H1 (cell line): Measurements from ENCODE around the gene HIBADH. TPM values are rescaled to one million over a fixed set of nuclear protein-coding genes. Genes with fewer than 3 reads are reported as not detected.

Experiments used
- CTCF ChIA-PET: fragments of 300-600 bp; sonication (Branson Sonifier 250); formaldehyde crosslinking; loops from one replicate; lab custom pipeline; 2021; ENCODE audit not compliant: partially characterized antibody; lab: Charles Lee
- POLR2A ChIA-PET: fragments of 300-600 bp; sonication (Branson Sonifier 250); formaldehyde crosslinking; loops from one replicate; lab custom pipeline; 2021; ENCODE audit warnings: inconsistent platforms; ENCODE audit not compliant: partially characterized antibody; lab: Charles Lee
- DNase-seq, 2 experiments: peaks; one replicate each; pipeline versions ENCODE4 v3.0.0 to v3.0.0-alpha.2; 2010 to 2022; ENCODE audit warnings: low spot score in 2 of 2, low read depth in 1 of 2, mixed read lengths in 1 of 2
- FAIRE-seq: peaks from 2 replicates; lab custom pipeline; 2011; peaks lifted over from hg19 to GRCh38; lab: Jason Lieb, UNC
- H2AFZ ChIP-seq: 2 replicates; pipeline ENCODE4 v1.8.1; 2012; ENCODE audit warnings: low read length, inconsistent platforms
- H2AK5ac ChIP-seq: 2 replicates; pipeline ENCODE4 v1.6.1; 2013; ENCODE audit warnings: low read depth, low read length
- H2BK120ac ChIP-seq: replicated peaks from 2 replicates; pipeline ENCODE3; 2013; ENCODE audit warnings: low read depth, low read length, inconsistent platforms
- H2BK12ac ChIP-seq: 2 replicates; pipeline ENCODE4 v1.6.1; 2013; ENCODE audit warnings: low read depth, low read length
- H2BK15ac ChIP-seq: 2 replicates; pipeline ENCODE4 v1.6.1; 2013; ENCODE audit warnings: low read length
- H2BK20ac ChIP-seq: 2 replicates; pipeline ENCODE4 v1.6.1; 2013; ENCODE audit warnings: low read length
- H2BK5ac ChIP-seq: 2 replicates; pipeline ENCODE4 v1.6.1; 2013; ENCODE audit warnings: low read depth, low read length
- H3K14ac ChIP-seq: 2 replicates; pipeline ENCODE4 v1.6.1; 2013; ENCODE audit warnings: inconsistent platforms; ENCODE audit not compliant: insufficient read length
- H3K18ac ChIP-seq: 2 replicates; pipeline ENCODE4 v1.6.1; 2013; ENCODE audit warnings: low read length; ENCODE audit errors: extremely low read depth
- H3K23ac ChIP-seq: 2 replicates; pipeline ENCODE4 v1.6.1; 2013; ENCODE audit warnings: inconsistent platforms; ENCODE audit not compliant: insufficient read length
- H3K23me2 ChIP-seq: 2 replicates; pipeline ENCODE4 v1.6.1; 2013; ENCODE audit warnings: low read depth, low read length
- H3K27ac ChIP-seq: 2 replicates; pipeline ENCODE4 v1.6.1; 2011; ENCODE audit warnings: low read depth, low read length, inconsistent platforms
- H3K27me3 ChIP-seq, 4 experiments: replicated peaks in 1 of 4; 1 replicate in 1 of 4; 2 replicates in 3 of 4; pipeline versions ENCODE4 v1.6.1 to v1.8.1; 2011 to 2013; ENCODE audit warnings: low read length in 3 of 4, mild to moderate bottlenecking in 3 of 4, inconsistent platforms in 2 of 4, mixed read lengths in 2 of 4, moderate library complexity in 1 of 4; ENCODE audit not compliant: control insufficient read depth in 3 of 4, insufficient read depth in 3 of 4; ENCODE audit errors: extremely low read depth in 1 of 4
- H3K36me3 ChIP-seq, 4 experiments: 2 replicates each; pipeline versions ENCODE4 v1.6.1 to v1.8.1; 2011 to 2013; ENCODE audit warnings: mild to moderate bottlenecking in 4 of 4, low read length in 3 of 4, moderate library complexity in 2 of 4, control low read depth in 1 of 4, inconsistent platforms in 1 of 4; ENCODE audit not compliant: insufficient read depth in 4 of 4, control insufficient read depth in 2 of 4
- H3K4ac ChIP-seq: replicated peaks from 2 replicates; pipeline ENCODE3; 2013; ENCODE audit warnings: low read length, low read depth, mixed read lengths, inconsistent platforms; ENCODE audit not compliant: insufficient read length
- H3K4me1 ChIP-seq, 4 experiments: replicated peaks in 1 of 4; 1 replicate in 1 of 4; 2 replicates in 3 of 4; pipeline versions ENCODE4 v1.6.1 to v1.8.1; 2011 to 2013; ENCODE audit warnings: low read length in 3 of 4, inconsistent platforms in 2 of 4, mixed read lengths in 1 of 4; ENCODE audit not compliant: insufficient read depth in 4 of 4, control insufficient read depth in 3 of 4
- H3K4me2 ChIP-seq, 2 experiments: 2 replicates each; pipeline versions ENCODE4 v1.6.1 to v1.8.1; 2011 to 2013; ENCODE audit warnings: low read depth in 2 of 2, low read length in 2 of 2, control low read depth in 1 of 2, inconsistent platforms in 1 of 2, mild to moderate bottlenecking in 1 of 2; ENCODE audit not compliant: insufficient read depth in 1 of 2
- H3K4me3 ChIP-seq, 4 experiments: fragments of 200-600, 300-600 bp in 1 of 4; sonication (generic), shearing (Covaris generic), sonication (Bioruptor Twin) in 1 of 4; 2 replicates each; pipeline versions ENCODE4 v1.5.1 to v1.8.1; 2011 to 2016; ENCODE audit warnings: low read length in 4 of 4, low read depth in 3 of 4, control low read depth in 2 of 4, inconsistent platforms in 2 of 4, mild to moderate bottlenecking in 2 of 4, mixed read lengths in 1 of 4, moderate library complexity in 1 of 4; ENCODE audit not compliant: insufficient read depth in 2 of 4; ENCODE audit errors: extremely low read depth in 1 of 4
- H3K56ac ChIP-seq: replicated peaks from 2 replicates; pipeline ENCODE3; 2013; ENCODE audit warnings: low read depth, mild to moderate bottlenecking, mixed read lengths, low read length, inconsistent platforms; ENCODE audit not compliant: insufficient read length
- H3K79me1 ChIP-seq: 2 replicates; pipeline ENCODE4 v1.6.1; 2013; ENCODE audit warnings: low read depth, low read length, control low read depth
- H3K79me2 ChIP-seq, 2 experiments: 2 replicates each; pipeline versions ENCODE4 v1.6.1 to v1.8.1; 2012 to 2013; ENCODE audit warnings: low read length in 2 of 2, mild to moderate bottlenecking in 2 of 2, inconsistent platforms in 1 of 2; ENCODE audit not compliant: insufficient read depth in 2 of 2, control insufficient read depth in 1 of 2
- H3K9ac ChIP-seq, 4 experiments: replicated peaks in 1 of 4; 1 replicate in 1 of 4; 2 replicates in 3 of 4; pipeline versions ENCODE4 v1.6.1 to v1.8.1; 2011 to 2013; ENCODE audit warnings: low read depth in 3 of 4, low read length in 3 of 4, control low read depth in 2 of 4, mild to moderate bottlenecking in 2 of 4, moderate library complexity in 2 of 4, inconsistent platforms in 1 of 4; ENCODE audit errors: extremely low read depth in 1 of 4
- H3K9me3 ChIP-seq, 2 experiments: 2 replicates each; pipeline versions ENCODE4 v1.6.1 to v1.8.1; 2012 to 2013; ENCODE audit warnings: mild to moderate bottlenecking in 2 of 2, moderate library complexity in 2 of 2, control low read depth in 1 of 2, inconsistent platforms in 1 of 2, low read depth in 1 of 2, low read length in 1 of 2, mixed read lengths in 1 of 2; ENCODE audit not compliant: insufficient read depth in 2 of 2
- H4K20me1 ChIP-seq, 2 experiments: replicated peaks in 1 of 2; 2 replicates each; pipeline versions ENCODE3 to v1.8.1; 2011 to 2013; ENCODE audit warnings: inconsistent platforms in 2 of 2, low read length in 2 of 2, mild to moderate bottlenecking in 1 of 2; ENCODE audit not compliant: insufficient read depth in 2 of 2, control insufficient read depth in 1 of 2
- H4K5ac ChIP-seq: 2 replicates; pipeline ENCODE4 v1.6.1; 2013; ENCODE audit warnings: low read length, low read depth, mixed read lengths, inconsistent platforms; ENCODE audit not compliant: insufficient read length
- H4K8ac ChIP-seq: 2 replicates; pipeline ENCODE4 v1.8.0; 2013; ENCODE audit warnings: mild to moderate bottlenecking, moderate library complexity, low read length, inconsistent platforms; ENCODE audit not compliant: insufficient read depth; ENCODE audit errors: extremely low read depth
- H4K91ac ChIP-seq: replicated peaks from 2 replicates; pipeline ENCODE3; 2013; ENCODE audit warnings: low read length, mixed read lengths, inconsistent platforms; ENCODE audit not compliant: insufficient read length
- CREB1 ChIP-seq: IDR thresholded peaks from 2 replicates; pipeline ENCODE4 v1.6.1; 2012; ENCODE audit warnings: inconsistent platforms
- GTF2F1 ChIP-seq: IDR thresholded peaks from 2 replicates; pipeline ENCODE4 v1.6.1; 2012; ENCODE audit warnings: low read depth, low read length, improper control_type of control experiment, borderline replicate concordance
- HDAC6 ChIP-seq: IDR thresholded peaks from one replicate; pipeline ENCODE4 v1.7.1; 2012; ENCODE audit warnings: low read depth, mild to moderate bottlenecking, inconsistent platforms, low read length, moderate library complexity
- KDM5A ChIP-seq: fragments of 200-600 bp; IDR thresholded peaks from 2 replicates; pipeline ENCODE4 v1.7.1; 2012; ENCODE audit warnings: mild to moderate bottlenecking, low read length, inconsistent platforms, mixed read lengths
- NANOG ChIP-seq: IDR thresholded peaks from 2 replicates; pipeline ENCODE4 v1.6.1; 2011; ENCODE audit warnings: low read length, low read depth, mild to moderate bottlenecking, inconsistent platforms; ENCODE audit not compliant: insufficient read depth, poor library complexity, severe bottlenecking
- NRF1 ChIP-seq: IDR thresholded peaks from 2 replicates; pipeline ENCODE4 v1.6.1; 2011; ENCODE audit warnings: mild to moderate bottlenecking, low read depth, low read length, improper control_type of control experiment
- POLR2AphosphoS5 ChIP-seq: IDR thresholded peaks from 2 replicates; pipeline ENCODE4 v1.6.1; 2011; ENCODE audit warnings: low read depth, low read length
- RFX5 ChIP-seq: IDR thresholded peaks from 2 replicates; pipeline ENCODE4 v1.6.1; 2011; ENCODE audit warnings: low read depth, low read length, improper control_type of control experiment, borderline replicate concordance
- YY1 ChIP-seq: IDR thresholded peaks from 2 replicates; pipeline ENCODE4 v1.6.1; 2011; ENCODE audit warnings: low read depth, mild to moderate bottlenecking, low read length
- ZNF274 ChIP-seq: IDR thresholded peaks from 2 replicates; pipeline ENCODE4 v1.7.0; 2012; ENCODE audit warnings: low read length, borderline replicate concordance; ENCODE audit errors: extremely low read depth
- WGBS, 2 experiments: shearing (Covaris generic) in 1 of 2; methylation state at CpG; one replicate each; pipeline versions ENCODE4 v1.1.6 to v1.1.7; 2013 to 2015; ENCODE audit warnings: low lambda C conversion rate in 2 of 2, mixed read lengths in 2 of 2, inconsistent platforms in 1 of 2, low coverage in 1 of 2, missing lambda C conversion rate in 1 of 2; ENCODE audit not compliant: insufficient replicate concordance in 2 of 2, insufficient coverage in 1 of 2, insufficient read length in 1 of 2; ENCODE audit errors: extremely low coverage in 1 of 2, missing lambda C conversion rate in 1 of 2; 5-methylcytosine and 5-hydroxymethylcytosine counted together
- polyA plus RNA-seq, 7 experiments: library from polyadenylated mRNA; depleted of rRNA in 3 of 7; stranded (reverse) in 5 of 7; unstranded in 2 of 7; fragments of >200 nt in 5 of 7; fragments of 200-250 nt in 2 of 7; gene quantifications; 1 replicate in 5 of 7; 2 replicates in 1 of 7; 4 replicates in 1 of 7; pipeline versions ENCODE4 v1.2.1 to v1.2.3, GENCODE V29; 2011 to 2013; ENCODE audit warnings: missing spikeins in 2 of 7, mixed read lengths in 2 of 7
- total RNA-seq: library from RNA; stranded (reverse); fragmentation: NEBNext Ultra II Directional; extraction: Animal tissue kit (Norgen Biotek cat#: 25700); gene quantifications from 2 replicates; pipeline ENCODE4 v1.2.1, GENCODE V29; 2021
- TF ChIP-seq, protein P1 (sequence below): IDR thresholded peaks from 2 replicates; pipeline ENCODE4 v1.6.1; 2012; ENCODE audit warnings: low read length, inconsistent platforms

The HIBADH gene
- total and polyA plus RNA-seq, 2 of the 8 experiments (the other 6 are each of a cell fraction or from before 2014, with no cell fraction given), result 30.1 to 39.5 TPM

- no peaks in the 10 kb centered on the region for H3K79me1 ChIP-seq
- DNase-seq, result no peak
- no peak overlapping the region for H3K4me2 ChIP-seq
- no peak overlapping the region for H2BK5ac ChIP-seq
- H2BK15ac ChIP-seq, result no peak overlapping the region
- no peak overlapping the region for H3K4ac ChIP-seq
- no peak for FAIRE-seq
- no peaks in the 10 kb centered on the region for H3K9me3 ChIP-seq
- no peak overlapping the region for H4K5ac ChIP-seq
- H3K56ac ChIP-seq, result no peak overlapping the region
- H3K23me2 ChIP-seq, result no peaks in the 10 kb centered on the region
- no peak overlapping the region for H3K4me3 ChIP-seq
- H2AK5ac ChIP-seq, result no peak overlapping the region
- POLR2A ChIA-PET, result no interaction called here
- no peak overlapping the region for H2BK12ac ChIP-seq
- H3K9ac ChIP-seq, result no peak overlapping the region
- no peaks in the 10 kb centered on the region for H3K36me3 ChIP-seq
- no peak overlapping the region for H3K18ac ChIP-seq
- CTCF ChIA-PET, result interaction anchor here (0.9 to 1.1 kb wide), 2 partner anchors 55 to 135 kb away, joined by 3 read pairs; no protein-coding TSS in a partner anchor
- no peak overlapping the region for H2AFZ ChIP-seq
- H3K23ac ChIP-seq, result no peak overlapping the region
- H3K79me2 ChIP-seq, result no peaks in the 10 kb centered on the region
- no peak overlapping the region for H4K8ac ChIP-seq
- H3K4me1 ChIP-seq, result peaks cover 0 to 8% (median 2%) of the 10 kb centered on the region in 4 experiments; a peak in 2 of 7 replicates
- no peak overlapping the region for H2BK120ac ChIP-seq
- no peaks in the 10 kb centered on the region for H4K20me1 ChIP-seq
- H3K27ac ChIP-seq, result no peak overlapping the region
- H2BK20ac ChIP-seq, result no peak overlapping the region
- 92% methylated on average over 1 of the region's 1 CpG; no CpG with 5 or more reads in 1 of the 2 experiments for WGBS, 2 experiments
- no peak overlapping the region for H4K91ac ChIP-seq
- no peak overlapping the region for H3K14ac ChIP-seq
- H3K27me3 ChIP-seq, result no peaks in the 10 kb centered on the region; a peak in 3 of 7 replicates
- TF ChIP-seq, protein P1, sequence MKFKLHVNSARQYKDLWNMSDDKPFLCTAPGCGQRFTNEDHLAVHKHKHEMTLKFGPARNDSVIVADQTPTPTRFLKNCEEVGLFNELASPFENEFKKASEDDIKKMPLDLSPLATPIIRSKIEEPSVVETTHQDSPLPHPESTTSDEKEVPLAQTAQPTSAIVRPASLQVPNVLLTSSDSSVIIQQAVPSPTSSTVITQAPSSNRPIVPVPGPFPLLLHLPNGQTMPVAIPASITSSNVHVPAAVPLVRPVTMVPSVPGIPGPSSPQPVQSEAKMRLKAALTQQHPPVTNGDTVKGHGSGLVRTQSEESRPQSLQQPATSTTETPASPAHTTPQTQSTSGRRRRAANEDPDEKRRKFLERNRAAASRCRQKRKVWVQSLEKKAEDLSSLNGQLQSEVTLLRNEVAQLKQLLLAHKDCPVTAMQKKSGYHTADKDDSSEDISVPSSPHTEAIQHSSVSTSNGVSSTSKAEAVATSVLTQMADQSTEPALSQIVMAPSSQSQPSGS, result no peak
- TF ChIP-seq ZNF274 (no peak), NRF1 (no peak), POLR2AphosphoS5 (no peak), KDM5A (no peak), YY1 (no peak), CREB1 (no peak), NANOG (no peak), GTF2F1 (no peak), RFX5 (no peak), HDAC6 (no peak)
- TF ChIP-seq, all 59 proteins: peak for 0
Observed at GRCh38 chr7:27513885-27514284, 148.8 kb downstream of the HIBADH start.
